ENCODE results near the gene UBXN10. TPM values are rescaled to one million over a fixed set of nuclear protein-coding genes. Genes with fewer than 3 reads are reported as not detected.

UBXN10 gene
- total and polyA plus RNA-seq, 2 donors (not counting 3 experiments of a cell fraction or from before 2014, with no cell fraction given) = not detected

DNA sequence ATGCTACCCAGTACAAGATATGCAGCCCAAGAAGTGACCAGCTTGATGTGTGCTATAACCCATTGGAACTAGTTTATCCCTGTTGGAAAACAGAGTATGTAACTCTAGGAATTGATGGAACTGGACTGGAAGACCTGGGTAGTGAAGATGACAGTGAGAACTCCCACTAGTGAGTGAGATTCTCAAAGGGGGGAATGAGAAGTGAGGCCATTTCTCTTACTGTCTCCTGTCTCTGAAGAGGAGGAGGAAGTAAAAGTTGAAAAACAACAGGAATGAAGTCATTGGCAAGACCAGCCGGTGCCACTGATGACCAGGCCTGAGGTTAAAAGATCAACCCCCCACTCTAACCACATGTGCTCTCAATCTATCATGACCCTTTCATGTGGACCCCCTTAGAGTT is 25.9 kb upstream of the UBXN10 start:
- no peak overlapping the region for H3K27ac ChIP-seq (ENCODE audit: insufficient read depth, low read depth, low read length)
- POLR2A ChIA-PET = no interaction called here
- no peaks in the 10 kb centered on the region for H3K27me3 ChIP-seq (ENCODE audit: control insufficient read depth in 2 of 2, insufficient read depth in 2 of 2, low read length in 2 of 2)
- no peaks in the 10 kb centered on the region for H3K9me1 ChIP-seq (replicated peaks; ENCODE audit: control insufficient read depth, extremely low read depth, insufficient read depth, low read length)
- CTCF ChIA-PET = no interaction called here
- no peaks in the 10 kb centered on the region for H3K9me3 ChIP-seq (replicated peaks; ENCODE audit: control insufficient read depth, insufficient read depth, low read length)
- H3K79me2 ChIP-seq (ENCODE audit: control insufficient read depth, insufficient read depth, low read length) = no peaks in the 10 kb centered on the region
- DNase-seq (ENCODE audit: low read depth, low spot score) = no peak
- FAIRE-seq = no peak
- no peaks in the 10 kb centered on the region for H3K36me3 ChIP-seq (ENCODE audit: control insufficient read depth in 2 of 2, extremely low read depth in 1 of 2, insufficient read depth in 2 of 2, low read length in 2 of 2)
- no TSS peak for BruUV-seq (replicated peaks)
- H4K20me1 ChIP-seq (replicated peaks; ENCODE audit: control insufficient read depth, extremely low read depth, insufficient read depth, low read length) = no peaks in the 10 kb centered on the region
- intact Hi-C loops (cut with micrococcal nuclease) (no loop called here), dilution Hi-C loops (cut with MboI; ENCODE audit: extremely low pct_ligation_motif_present, low sequenced_read_pairs) (no loop called here)
- no peaks in the 10 kb centered on the region for H3K4me1 ChIP-seq (ENCODE audit: control insufficient read depth, extremely low read depth, insufficient read depth, low read length)
- H3K4me3 ChIP-seq (replicated peaks in 1 of 3; ENCODE audit: insufficient read depth in 1 of 3, low read depth in 1 of 3, low read length in 3 of 3) = no peak overlapping the region
- TF ChIP-seq, protein P1, sequence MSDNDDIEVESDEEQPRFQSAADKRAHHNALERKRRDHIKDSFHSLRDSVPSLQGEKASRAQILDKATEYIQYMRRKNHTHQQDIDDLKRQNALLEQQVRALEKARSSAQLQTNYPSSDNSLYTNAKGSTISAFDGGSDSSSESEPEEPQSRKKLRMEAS (IDR thresholded peaks at IDR 0.05; ENCODE audit: insufficient read depth, insufficient read length) = no peak
- TF ChIP-seq MYC (IDR thresholded peaks at IDR 0.05; ENCODE audit: low read depth, low read length) (no peak), POLR2AphosphoS5 (IDR thresholded peaks at IDR 0.05; ENCODE audit: insufficient read depth, low read depth, low read length) (no peak), EZH2 (IDR thresholded peaks at IDR 0.05; ENCODE audit: borderline replicate concordance, low read depth, low read length, severe bottlenecking) (no peak), POLR2A (IDR thresholded peaks at IDR 0.05; ENCODE audit: low read depth, low read length) (no peak), JUN (IDR thresholded peaks at IDR 0.05; ENCODE audit: borderline replicate concordance, insufficient read depth, insufficient read length, low read depth) (no peak), FOS (IDR thresholded peaks at IDR 0.05; ENCODE audit: borderline replicate concordance, insufficient read depth, low read length) (no peak), GATA2 (IDR thresholded peaks at IDR 0.05; ENCODE audit: insufficient read depth, insufficient read length, low read depth, low read length) (no peak)
- TF ChIP-seq, protein P2, sequence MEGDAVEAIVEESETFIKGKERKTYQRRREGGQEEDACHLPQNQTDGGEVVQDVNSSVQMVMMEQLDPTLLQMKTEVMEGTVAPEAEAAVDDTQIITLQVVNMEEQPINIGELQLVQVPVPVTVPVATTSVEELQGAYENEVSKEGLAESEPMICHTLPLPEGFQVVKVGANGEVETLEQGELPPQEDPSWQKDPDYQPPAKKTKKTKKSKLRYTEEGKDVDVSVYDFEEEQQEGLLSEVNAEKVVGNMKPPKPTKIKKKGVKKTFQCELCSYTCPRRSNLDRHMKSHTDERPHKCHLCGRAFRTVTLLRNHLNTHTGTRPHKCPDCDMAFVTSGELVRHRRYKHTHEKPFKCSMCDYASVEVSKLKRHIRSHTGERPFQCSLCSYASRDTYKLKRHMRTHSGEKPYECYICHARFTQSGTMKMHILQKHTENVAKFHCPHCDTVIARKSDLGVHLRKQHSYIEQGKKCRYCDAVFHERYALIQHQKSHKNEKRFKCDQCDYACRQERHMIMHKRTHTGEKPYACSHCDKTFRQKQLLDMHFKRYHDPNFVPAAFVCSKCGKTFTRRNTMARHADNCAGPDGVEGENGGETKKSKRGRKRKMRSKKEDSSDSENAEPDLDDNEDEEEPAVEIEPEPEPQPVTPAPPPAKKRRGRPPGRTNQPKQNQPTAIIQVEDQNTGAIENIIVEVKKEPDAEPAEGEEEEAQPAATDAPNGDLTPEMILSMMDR (IDR thresholded peaks at IDR 0.05; ENCODE audit: extremely low read depth in 1 of 2, insufficient read depth in 1 of 2, low read depth in 1 of 2, low read length in 2 of 2) = no peak
- no peak overlapping the region for H3K9ac ChIP-seq (replicated peaks; ENCODE audit: extremely low read depth, insufficient read depth, low read length)
- H2AFZ ChIP-seq (ENCODE audit: low read depth, low read length) = no peak overlapping the region
- H3K4me2 ChIP-seq (ENCODE audit: insufficient read depth, low read length) = no peak overlapping the region

All from endothelial cell of umbilical vein (primary cell).